ENCODE data around the gene LRRTM4.

Gene LRRTM4

DNA sequence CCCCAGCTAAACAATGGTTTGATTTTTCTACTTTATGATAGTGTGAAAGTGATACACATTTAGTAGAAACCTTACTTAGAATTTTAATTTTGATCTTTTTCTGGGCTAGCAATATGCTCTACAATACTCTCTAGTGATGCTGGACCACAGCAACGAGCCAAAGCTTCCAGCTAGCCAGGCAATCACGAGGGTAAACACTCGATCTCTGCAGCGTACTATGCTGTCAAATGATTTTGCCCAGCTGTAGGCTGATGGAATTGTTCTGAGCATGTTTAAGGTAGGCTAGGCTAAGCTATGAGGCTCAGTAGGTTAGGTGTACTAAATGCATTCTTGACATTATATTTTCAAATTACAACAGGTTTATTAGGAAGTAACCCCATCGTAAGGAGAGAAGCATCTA is 207.5 kb downstream of the LRRTM4 start:
- no peak overlapping the region for H3K27ac ChIP-seq (ENCODE audit: low read length)
- no peak overlapping the region for H3K4me3 ChIP-seq (ENCODE audit: low read depth in 1 of 2, low read length in 2 of 2)
- no peaks in the 10 kb centered on the region for H3K9me3 ChIP-seq (ENCODE audit: control insufficient read depth in 1 of 2, low read length in 2 of 2)
- no peaks in the 10 kb centered on the region for H3K36me3 ChIP-seq (ENCODE audit: control insufficient read depth in 1 of 2, insufficient read depth in 2 of 2, low read length in 2 of 2)
- H3K4me1 ChIP-seq (ENCODE audit: control insufficient read depth in 1 of 2, insufficient read depth in 2 of 2, low read length in 2 of 2) = no peaks in the 10 kb centered on the region
- H3K27me3 ChIP-seq (ENCODE audit: low read depth, low read length) = no peaks in the 10 kb centered on the region

DNA sequence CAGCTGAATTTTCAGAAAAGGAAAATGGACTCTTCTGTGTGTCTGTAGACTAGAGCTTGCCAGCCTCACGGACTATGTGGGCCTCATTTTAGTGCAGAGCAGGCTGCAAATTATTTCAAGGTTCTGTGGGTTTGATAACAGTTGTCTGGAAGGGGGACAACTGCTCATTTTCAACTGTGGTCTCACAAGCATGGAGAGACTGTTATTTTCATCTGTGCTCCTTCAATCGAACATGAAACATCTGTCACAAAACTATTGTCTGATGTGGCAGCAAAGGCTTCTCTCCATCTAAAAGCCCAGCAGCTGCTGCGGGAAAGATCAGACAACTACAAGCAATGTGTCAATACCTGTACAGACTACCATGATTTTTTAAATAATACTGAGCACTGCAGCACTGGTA is 211.8 kb downstream of the LRRTM4 start:
- H3K9me3 ChIP-seq (ENCODE audit: control insufficient read depth in 1 of 2, low read length in 2 of 2) = no peaks in the 10 kb centered on the region
- H3K36me3 ChIP-seq (ENCODE audit: control insufficient read depth in 1 of 2, insufficient read depth in 2 of 2, low read length in 2 of 2) = no peaks in the 10 kb centered on the region
- no peak overlapping the region for H3K27ac ChIP-seq (ENCODE audit: low read length)
- no peaks in the 10 kb centered on the region for H3K4me1 ChIP-seq (ENCODE audit: control insufficient read depth in 1 of 2, insufficient read depth in 2 of 2, low read length in 2 of 2)
- H3K4me3 ChIP-seq (ENCODE audit: low read depth in 1 of 2, low read length in 2 of 2) = no peak overlapping the region
- no peaks in the 10 kb centered on the region for H3K27me3 ChIP-seq (ENCODE audit: low read depth, low read length)

GRCh38 chr2:77309725-77310124 is 212.5 kb downstream of the LRRTM4 start:
- H3K4me1 ChIP-seq (ENCODE audit: control insufficient read depth in 1 of 2, insufficient read depth in 2 of 2, low read length in 2 of 2) = no peaks in the 10 kb centered on the region
- H3K27me3 ChIP-seq (ENCODE audit: low read depth, low read length) = no peaks in the 10 kb centered on the region
- no peak overlapping the region for H3K4me3 ChIP-seq (ENCODE audit: low read depth in 1 of 2, low read length in 2 of 2)
- no peaks in the 10 kb centered on the region for H3K36me3 ChIP-seq (ENCODE audit: control insufficient read depth in 1 of 2, insufficient read depth in 2 of 2, low read length in 2 of 2)
- no peak overlapping the region for H3K27ac ChIP-seq (ENCODE audit: low read length)
- no peaks in the 10 kb centered on the region for H3K9me3 ChIP-seq (ENCODE audit: control insufficient read depth in 1 of 2, low read length in 2 of 2)

GRCh38 chr2:77301441-77301840 is 220.7 kb downstream of the LRRTM4 start:
- no peak overlapping the region for H3K27ac ChIP-seq (ENCODE audit: low read length)
- no peaks in the 10 kb centered on the region for H3K4me1 ChIP-seq (ENCODE audit: control insufficient read depth in 1 of 2, insufficient read depth in 2 of 2, low read length in 2 of 2)
- H3K9me3 ChIP-seq (ENCODE audit: control insufficient read depth in 1 of 2, low read length in 2 of 2) = no peaks in the 10 kb centered on the region
- H3K27me3 ChIP-seq (ENCODE audit: low read depth, low read length) = no peaks in the 10 kb centered on the region
- H3K36me3 ChIP-seq (ENCODE audit: control insufficient read depth in 1 of 2, insufficient read depth in 2 of 2, low read length in 2 of 2) = no peaks in the 10 kb centered on the region
- no peak overlapping the region for H3K4me3 ChIP-seq (ENCODE audit: low read depth in 1 of 2, low read length in 2 of 2)

- no peaks in the 10 kb centered on the region for H3K9me3 ChIP-seq (ENCODE audit: control insufficient read depth in 1 of 2, low read length in 2 of 2)
- no peaks in the 10 kb centered on the region for H3K36me3 ChIP-seq (ENCODE audit: control insufficient read depth in 1 of 2, insufficient read depth in 2 of 2, low read length in 2 of 2)
- H3K27ac ChIP-seq (ENCODE audit: low read length) = no peak overlapping the region
- no peaks in the 10 kb centered on the region for H3K27me3 ChIP-seq (ENCODE audit: low read depth, low read length)
- H3K4me3 ChIP-seq (ENCODE audit: low read depth in 1 of 2, low read length in 2 of 2) = no peak overlapping the region
- H3K4me1 ChIP-seq (ENCODE audit: control insufficient read depth in 1 of 2, insufficient read depth in 2 of 2, low read length in 2 of 2) = no peaks in the 10 kb centered on the region
These were observed 225.4 kb downstream of the LRRTM4 start for GRCh38 chr2:77296791-77297190.

GRCh38 chr2:77294474-77294873 is 227.7 kb downstream of the LRRTM4 start:
- H3K27ac ChIP-seq (ENCODE audit: low read length) = no peak overlapping the region
- no peaks in the 10 kb centered on the region for H3K4me1 ChIP-seq (ENCODE audit: control insufficient read depth in 1 of 2, insufficient read depth in 2 of 2, low read length in 2 of 2)
- no peaks in the 10 kb centered on the region for H3K36me3 ChIP-seq (ENCODE audit: control insufficient read depth in 1 of 2, insufficient read depth in 2 of 2, low read length in 2 of 2)
- H3K27me3 ChIP-seq (ENCODE audit: low read depth, low read length) = no peaks in the 10 kb centered on the region
- no peak overlapping the region for H3K4me3 ChIP-seq (ENCODE audit: low read depth in 1 of 2, low read length in 2 of 2)
- H3K9me3 ChIP-seq (ENCODE audit: control insufficient read depth in 1 of 2, low read length in 2 of 2) = no peaks in the 10 kb centered on the region

DNA sequence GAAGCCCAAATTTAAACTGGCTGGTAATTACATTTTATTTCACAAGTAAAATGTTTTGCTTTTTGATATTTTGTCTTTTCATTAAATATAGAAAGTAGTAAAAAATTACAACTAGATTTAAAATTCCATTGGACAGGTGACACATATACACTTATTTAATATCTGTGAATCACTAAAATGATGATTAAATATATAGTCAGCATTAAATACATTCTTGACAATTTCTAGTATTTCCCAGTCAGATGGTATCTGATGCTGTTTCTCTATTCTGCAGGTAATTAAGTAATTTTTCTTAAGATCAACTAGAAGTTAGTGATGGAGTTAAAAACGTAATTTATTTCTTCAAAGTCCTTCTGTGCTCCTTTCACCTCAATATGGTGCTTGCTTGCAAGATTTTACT is 237.8 kb downstream of the LRRTM4 start:
- peaks cover 0 to 3% of the 10 kb centered on the region in 2 donors for H3K9me3 ChIP-seq (ENCODE audit: control insufficient read depth in 1 of 2, low read length in 2 of 2)
- no peaks in the 10 kb centered on the region for H3K36me3 ChIP-seq (ENCODE audit: control insufficient read depth in 1 of 2, insufficient read depth in 2 of 2, low read length in 2 of 2)
- H3K4me1 ChIP-seq (ENCODE audit: control insufficient read depth in 1 of 2, insufficient read depth in 2 of 2, low read length in 2 of 2) = no peaks in the 10 kb centered on the region
- H3K27ac ChIP-seq (ENCODE audit: low read length) = no peak overlapping the region
- H3K27me3 ChIP-seq (ENCODE audit: low read depth, low read length) = no peaks in the 10 kb centered on the region
- no peak overlapping the region for H3K4me3 ChIP-seq (ENCODE audit: low read depth in 1 of 2, low read length in 2 of 2)

DNA sequence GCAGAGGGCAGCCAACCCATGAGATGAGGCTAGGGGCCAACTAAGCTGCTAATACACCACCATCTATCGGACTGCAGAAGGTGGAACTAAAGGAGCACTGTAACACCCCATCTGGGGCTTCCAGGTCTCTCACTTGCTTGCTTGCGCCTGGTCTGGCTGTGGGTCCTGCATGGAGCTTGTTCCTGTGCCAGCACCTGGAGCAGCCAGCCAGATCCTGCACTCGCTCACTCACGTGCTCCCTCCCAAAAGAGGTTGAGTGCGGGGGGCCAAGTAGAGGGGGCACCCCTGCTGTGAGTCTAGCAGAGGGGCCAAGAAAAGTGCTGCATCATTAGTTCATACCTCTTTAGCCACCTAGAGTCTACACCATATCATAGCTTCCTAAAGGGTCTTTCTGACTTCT is 250.9 kb downstream of the LRRTM4 start:
- Histone ChIP-seq H3K9me3 (ENCODE audit: control insufficient read depth in 1 of 2, low read length in 2 of 2) (no peaks in the 10 kb centered on the region), H3K4me1 (ENCODE audit: control insufficient read depth in 1 of 2, insufficient read depth in 2 of 2, low read length in 2 of 2) (no peaks in the 10 kb centered on the region), H3K4me3 (ENCODE audit: low read depth in 1 of 2, low read length in 2 of 2) (no peak overlapping the region), H3K36me3 (ENCODE audit: control insufficient read depth in 1 of 2, insufficient read depth in 2 of 2, low read length in 2 of 2) (no peaks in the 10 kb centered on the region), H3K27ac (ENCODE audit: low read length) (no peak overlapping the region), H3K27me3 (ENCODE audit: low read depth, low read length) (no peaks in the 10 kb centered on the region)

GRCh38 chr2:77270433-77270832 is 251.7 kb downstream of the LRRTM4 start:
- no peaks in the 10 kb centered on the region for H3K4me1 ChIP-seq (ENCODE audit: control insufficient read depth in 1 of 2, insufficient read depth in 2 of 2, low read length in 2 of 2)
- H3K36me3 ChIP-seq (ENCODE audit: control insufficient read depth in 1 of 2, insufficient read depth in 2 of 2, low read length in 2 of 2) = no peaks in the 10 kb centered on the region
- H3K27me3 ChIP-seq (ENCODE audit: low read depth, low read length) = no peaks in the 10 kb centered on the region
- no peak overlapping the region for H3K27ac ChIP-seq (ENCODE audit: low read length)
- H3K9me3 ChIP-seq (ENCODE audit: control insufficient read depth in 1 of 2, low read length in 2 of 2) = no peaks in the 10 kb centered on the region
- no peak overlapping the region for H3K4me3 ChIP-seq (ENCODE audit: low read depth in 1 of 2, low read length in 2 of 2)

DNA sequence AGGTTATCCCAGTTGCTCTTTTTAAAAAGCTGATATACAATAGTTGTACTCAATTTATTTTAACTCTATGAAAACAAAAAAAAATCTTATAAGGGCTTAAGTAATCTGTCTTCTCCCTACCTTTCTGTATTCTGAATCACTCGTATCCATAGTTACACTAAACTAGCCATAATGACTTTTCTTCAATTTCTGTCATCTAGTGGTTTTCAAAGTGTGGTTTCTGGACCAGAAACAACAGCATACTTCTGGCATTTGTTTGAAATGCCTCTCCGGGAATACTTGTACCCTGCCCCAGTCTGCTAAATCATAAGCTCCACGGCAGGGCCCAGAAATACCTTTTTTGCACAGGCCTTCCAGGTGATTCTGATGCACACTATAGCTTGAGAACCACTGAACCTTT is 253.6 kb downstream of the LRRTM4 start:
- no peaks in the 10 kb centered on the region for H3K9me3 ChIP-seq (ENCODE audit: control insufficient read depth in 1 of 2, low read length in 2 of 2)
- no peaks in the 10 kb centered on the region for H3K36me3 ChIP-seq (ENCODE audit: control insufficient read depth in 1 of 2, insufficient read depth in 2 of 2, low read length in 2 of 2)
- H3K27me3 ChIP-seq (ENCODE audit: low read depth, low read length) = no peaks in the 10 kb centered on the region
- no peak overlapping the region for H3K27ac ChIP-seq (ENCODE audit: low read length)
- no peak overlapping the region for H3K4me3 ChIP-seq (ENCODE audit: low read depth in 1 of 2, low read length in 2 of 2)
- H3K4me1 ChIP-seq (ENCODE audit: control insufficient read depth in 1 of 2, insufficient read depth in 2 of 2, low read length in 2 of 2) = no peaks in the 10 kb centered on the region

DNA sequence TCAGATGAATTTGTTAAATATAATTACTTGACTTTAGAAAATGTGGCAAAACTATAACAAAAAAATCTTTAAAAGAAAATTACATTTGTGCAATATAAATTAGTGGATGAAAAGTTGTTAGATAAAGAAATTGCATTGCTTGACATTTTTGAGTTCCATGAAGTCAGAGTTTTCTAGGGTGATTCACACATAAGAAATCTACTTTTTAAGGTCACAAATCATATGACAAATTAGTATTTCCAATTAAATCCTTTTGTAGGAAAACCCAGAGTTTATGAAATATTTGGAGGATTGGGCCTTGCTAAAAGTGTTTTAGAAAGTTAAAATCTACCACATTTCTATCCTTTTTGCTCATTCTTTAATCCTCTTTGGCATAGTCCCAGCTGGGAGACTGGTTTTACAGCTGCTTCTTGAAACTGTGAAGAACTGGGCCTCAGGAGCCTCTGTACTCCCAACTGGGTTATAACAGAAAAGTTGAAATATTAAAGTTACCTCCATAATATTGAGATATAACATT is 289.2 kb downstream of the LRRTM4 start:
- no peaks in the 10 kb centered on the region for H3K27me3 ChIP-seq (ENCODE audit: low read depth, low read length)
- no peaks in the 10 kb centered on the region for H3K4me1 ChIP-seq (ENCODE audit: control insufficient read depth in 1 of 2, insufficient read depth in 2 of 2, low read length in 2 of 2)
- no peak overlapping the region for H3K4me3 ChIP-seq (ENCODE audit: low read depth in 1 of 2, low read length in 2 of 2)
- H3K27ac ChIP-seq (ENCODE audit: low read length) = no peak overlapping the region
- H3K9me3 ChIP-seq (ENCODE audit: control insufficient read depth in 1 of 2, low read length in 2 of 2) = peaks cover 0 to 4% of the 10 kb centered on the region in 2 donors
- no peaks in the 10 kb centered on the region for H3K36me3 ChIP-seq (ENCODE audit: control insufficient read depth in 1 of 2, insufficient read depth in 2 of 2, low read length in 2 of 2)

- no peak overlapping the region for H3K27ac ChIP-seq (ENCODE audit: low read length)
- H3K9me3 ChIP-seq (ENCODE audit: control insufficient read depth in 1 of 2, low read length in 2 of 2) = no peaks in the 10 kb centered on the region
- no peaks in the 10 kb centered on the region for H3K4me1 ChIP-seq (ENCODE audit: control insufficient read depth in 1 of 2, insufficient read depth in 2 of 2, low read length in 2 of 2)
- H3K4me3 ChIP-seq (ENCODE audit: low read depth in 1 of 2, low read length in 2 of 2) = no peak overlapping the region
- no peaks in the 10 kb centered on the region for H3K36me3 ChIP-seq (ENCODE audit: control insufficient read depth in 1 of 2, insufficient read depth in 2 of 2, low read length in 2 of 2)
- no peaks in the 10 kb centered on the region for H3K27me3 ChIP-seq (ENCODE audit: low read depth, low read length)
These were observed 293.8 kb downstream of the LRRTM4 start for GRCh38 chr2:77228391-77228790.
